Activated CD8-positive, alpha-beta memory T cell treated with anti-CD3 and anti-CD28 coated beads, Interleukin-2, amount 50 U/mL, for 1 hour (primary cell): ENCODE measurements around the gene GOLGA8R.
"Not testable (repeated sequence)": the region's sequence is repeated elsewhere in the genome, so short reads cannot be mapped to it uniquely, and the experiment has no call there.

Experiments used
- DNase-seq: peaks from one replicate; pipeline ENCODE4 v3.0.0-alpha.2; 2020; ENCODE audit errors: extremely low read depth

GOLGA8R gene

GRCh38 chr15:30414160-30414559 is at the start of gene GOLGA8R:
Gene GOLGA8R, minus strand, starts transcription at chr15:30414260. Its CDS starts 98 bp downstream, at chr15:30414162.
- DNase-seq = not testable (repeated sequence)

- DNase-seq = not testable (repeated sequence)
These were observed 49.8 kb upstream of the GOLGA8R start for GRCh38 chr15:30463849-30464248.

GRCh38 chr15:30462176-30462575 is 48.1 kb upstream of the GOLGA8R start:
- DNase-seq = not testable (repeated sequence)

GRCh38 chr15:30452702-30453101 is 38.6 kb upstream of the GOLGA8R start:
- not testable (repeated sequence) for DNase-seq

GRCh38 chr15:30438348-30438747 is 24.3 kb upstream of the GOLGA8R start:
- not testable (repeated sequence) for DNase-seq

- not testable (repeated sequence) for DNase-seq
These were observed 21.8 kb upstream of the GOLGA8R start for GRCh38 chr15:30435878-30436277.

GRCh38 chr15:30420723-30421122 is 6.7 kb upstream of the GOLGA8R start:
- not testable (repeated sequence) for DNase-seq

- DNase-seq = not testable (repeated sequence)
These were observed 6.4 kb downstream of the GOLGA8R start for GRCh38 chr15:30407636-30408035.

GRCh38 chr15:30398988-30399387 is 15.1 kb downstream of the GOLGA8R start:
- DNase-seq = peak; percentile 1

- not testable (repeated sequence) for DNase-seq
These were observed 20.4 kb downstream of the GOLGA8R start for GRCh38 chr15:30393664-30393991.

- DNase-seq = not testable (repeated sequence)
These were observed 21.0 kb downstream of the GOLGA8R start, which contains the start of gene CHRFAM7A for GRCh38 chr15:30392766-30393663. Gene CHRFAM7A, minus strand, starts transcription at chr15:30393540. Its CDS starts 10,189 bp downstream, at chr15:30383351.

- DNase-seq = not testable (repeated sequence)
These were observed 27.7 kb downstream of the GOLGA8R start for GRCh38 chr15:30386318-30386887.

- not testable (repeated sequence) for DNase-seq
These were observed 37.0 kb downstream of the GOLGA8R start for GRCh38 chr15:30377082-30377413.

- not testable (repeated sequence) for DNase-seq
These were observed 37.5 kb downstream of the GOLGA8R start for GRCh38 chr15:30376375-30377081.

- DNase-seq = not testable (repeated sequence)
These were observed 38.2 kb downstream of the GOLGA8R start for GRCh38 chr15:30375872-30376271.

GRCh38 chr15:30374862-30375261 is 39.2 kb downstream of the GOLGA8R start:
- not testable (repeated sequence) for DNase-seq

GRCh38 chr15:30368271-30368670 is 45.8 kb downstream of the GOLGA8R start:
- not testable (repeated sequence) for DNase-seq

GRCh38 chr15:30367246-30367645 is 46.8 kb downstream of the GOLGA8R start:
- not testable (repeated sequence) for DNase-seq

GRCh38 chr15:30361404-30361803 is 52.7 kb downstream of the GOLGA8R start:
- not testable (repeated sequence) for DNase-seq

- not testable (repeated sequence) for DNase-seq
These were observed 53.1 kb downstream of the GOLGA8R start for GRCh38 chr15:30360990-30361389.

- not testable (repeated sequence) for DNase-seq
These were observed 59.0 kb downstream of the GOLGA8R start for GRCh38 chr15:30355043-30355442.
